B cell (primary cell): Measurements from ENCODE around the gene SEPTIN5. TPM values are rescaled to one million over a fixed set of nuclear protein-coding genes. Genes with fewer than 3 reads are reported as not detected.

Source experiments
- ATAC-seq: fragments of 200-7000 bp; cut with Tn5 transposase; one replicate; pipeline ENCODE4 v1.10.0; 2021; ENCODE audit warnings: low read depth, mild to moderate bottlenecking, moderate number of reproducible peaks, moderate library complexity
- CTCF ChIA-PET: fragments of 350-600 bp; sonication (Branson Sonifier 250); formaldehyde crosslinking; loops from one replicate; lab custom pipeline; 2021; ENCODE audit warnings: antibody characterized with exemption, inconsistent platforms; lab: Charles Lee
- POLR2A ChIA-PET: fragments of 350-600 bp; sonication (Branson Sonifier 250); formaldehyde crosslinking; loops from one replicate; lab custom pipeline; 2021; ENCODE audit warnings: antibody characterized with exemption; lab: Charles Lee
- DNase-seq: peaks from one replicate; pipeline ENCODE4 v3.0.0; 2013
- H2AFZ ChIP-seq: 2 replicates; pipeline ENCODE4 v1.6.1; 2012; ENCODE audit warnings: mild to moderate bottlenecking, low read depth, low read length; ENCODE audit not compliant: insufficient read depth, poor library complexity, severe bottlenecking
- H3K27ac ChIP-seq, 2 donors: 1 replicate in 1 of 2; 2 replicates in 1 of 2; pipeline ENCODE4 v1.5.1; 2012 to 2013; ENCODE audit warnings: low read length in 2 of 2, mild to moderate bottlenecking in 2 of 2, moderate library complexity in 1 of 2
- H3K27me3 ChIP-seq, 4 experiments: fragments of 200-600 bp in 1 of 4; sonication (generic) in 1 of 4; replicated peaks in 1 of 4; 1 replicate in 2 of 4; 2 replicates in 2 of 4; pipeline versions ENCODE4 v1.6.1 to v1.7.0; 2013 to 2016; ENCODE audit warnings: low read length in 3 of 4, mild to moderate bottlenecking in 2 of 4, mixed read lengths in 1 of 4, moderate library complexity in 1 of 4; ENCODE audit not compliant: insufficient read depth in 4 of 4, control insufficient read depth in 3 of 4; ENCODE audit errors: control extremely low read depth in 1 of 4
- H3K36me3 ChIP-seq, 2 experiments: replicated peaks in 1 of 2; 1 replicate in 1 of 2; 2 replicates in 1 of 2; pipeline versions ENCODE4 v1.6.1 to v1.7.1; 2013; ENCODE audit warnings: low read length in 1 of 2; ENCODE audit not compliant: insufficient read depth in 2 of 2, control insufficient read depth in 1 of 2; ENCODE audit errors: control extremely low read depth in 1 of 2, extremely low read depth in 1 of 2
- H3K4me1 ChIP-seq, 2 donors: fragments of 200-600 bp in 1 of 2; sonication (generic) in 1 of 2; 1 replicate in 1 of 2; 2 replicates in 1 of 2; pipeline versions ENCODE4 v1.5.1 to v1.6.1; 2013 to 2017; ENCODE audit warnings: low read length in 2 of 2; ENCODE audit not compliant: control insufficient read depth in 2 of 2, insufficient read depth in 2 of 2
- H3K4me2 ChIP-seq: replicated peaks from 2 replicates; pipeline ENCODE3; 2012; ENCODE audit warnings: mild to moderate bottlenecking, low read depth, low read length; ENCODE audit not compliant: poor library complexity, severe bottlenecking
- H3K4me3 ChIP-seq, 5 experiments: fragments of 200-600 bp in 1 of 5; sonication (generic) in 1 of 5; 1 replicate in 3 of 5; 2 replicates in 2 of 5; pipeline versions ENCODE4 v1.5.1 to v1.7.0; 2011 to 2016; ENCODE audit warnings: low read length in 4 of 5, mild to moderate bottlenecking in 4 of 5, low read depth in 2 of 5, control low read depth in 1 of 5, moderate library complexity in 1 of 5; ENCODE audit not compliant: insufficient read depth in 1 of 5; ENCODE audit errors: control extremely low read depth in 1 of 5, extremely low read depth in 1 of 5
- H3K79me2 ChIP-seq: fragments of 200-600 bp; sonication (generic); one replicate; pipeline ENCODE4 v1.6.0; 2016; ENCODE audit warnings: low read length; ENCODE audit not compliant: control insufficient read depth, insufficient read depth
- H3K9ac ChIP-seq: fragments of 200-600 bp; sonication (generic); 2 replicates; pipeline ENCODE4 v1.6.1; 2017; ENCODE audit warnings: mild to moderate bottlenecking, low read length, moderate library complexity
- H3K9me3 ChIP-seq, 3 donors: one replicate each; pipeline versions ENCODE4 v1.6.1 to v1.7.1; 2013; ENCODE audit warnings: low read length in 2 of 3; ENCODE audit not compliant: control insufficient read depth in 2 of 3, insufficient read depth in 1 of 3; ENCODE audit errors: control extremely low read depth in 1 of 3
- H4K20me1 ChIP-seq: 2 replicates; pipeline ENCODE4 v1.6.0; 2012; ENCODE audit warnings: mild to moderate bottlenecking, low read length; ENCODE audit not compliant: insufficient read depth, control insufficient read depth, poor library complexity, severe bottlenecking
- H3K27ac Mint-ChIP-seq: one replicate; pipeline ENCODE4 v1.8.0; 2021; ENCODE audit warnings: mixed read lengths
- H3K27me3 Mint-ChIP-seq: one replicate; pipeline ENCODE4 v1.8.0; 2021; ENCODE audit warnings: mixed read lengths
- H3K4me1 Mint-ChIP-seq: one replicate; pipeline ENCODE4 v1.8.0; 2021; ENCODE audit warnings: mixed read lengths
- H3K4me3 Mint-ChIP-seq: one replicate; pipeline ENCODE4 v1.8.0; 2021; ENCODE audit warnings: mixed read lengths
- H3K9me3 Mint-ChIP-seq: one replicate; pipeline ENCODE4 v1.8.0; 2022; ENCODE audit warnings: mixed read lengths; ENCODE audit not compliant: insufficient read depth
- CTCF ChIP-seq: fragments of 200-600 bp; IDR thresholded peaks from one replicate; pipeline ENCODE4 v1.8.0; 2022; ENCODE audit warnings: antibody characterized with exemption, mild to moderate bottlenecking
- EZH2 ChIP-seq: IDR thresholded peaks from 2 replicates; pipeline ENCODE4 v1.6.1; 2012; ENCODE audit warnings: borderline replicate concordance, low read depth, mild to moderate bottlenecking, moderate library complexity, low read length; ENCODE audit not compliant: insufficient read depth, poor library complexity, severe bottlenecking
- WGBS: methylation state at CpG from one replicate; pipeline ENCODE4 v1.1.5; 2013; ENCODE audit warnings: missing lambda C conversion rate; ENCODE audit not compliant: insufficient coverage; 5-methylcytosine and 5-hydroxymethylcytosine counted together
- intact Hi-C: fragments of 100-400 bp; cut with micrococcal nuclease; formaldehyde crosslinking; loops from one replicate; pipeline ENCODE4 v1.10.0; 2022
- polyA plus RNA-seq: library from polyadenylated mRNA; depleted of rRNA; stranded (reverse); fragments of >200 nt; gene quantifications from 2 replicates; pipeline ENCODE4 v1.2.3, GENCODE V29; 2012
- total RNA-seq, 2 donors: library from RNA; stranded (reverse); fragments of 120-200 nt in 1 of 2; gene quantifications; 1 replicate in 1 of 2; 2 replicates in 1 of 2; pipeline versions ENCODE4 v1.2.3 to v1.2.4, GENCODE V29; 2013 to 2022

Gene SEPTIN5
- total and polyA plus RNA-seq, 2 donors (not counting 1 experiment from before 2014, with no cell fraction given): 0.06 TPM; not detected in 1

GRCh38 chr22:19740586-19740985 lies 26.3 kb downstream of the SEPTIN5 start:
- Histone ChIP-seq H3K4me2 (no peak overlapping the region), H3K27ac (no peak overlapping the region), H3K79me2 (no peaks in the 10 kb centered on the region), H3K9me3 (no peaks in the 10 kb centered on the region), H3K4me3 (no peak overlapping the region), H4K20me1 (no peaks in the 10 kb centered on the region), H3K27me3 (no peaks in the 10 kb centered on the region), H3K4me1 (no peaks in the 10 kb centered on the region), H3K9ac (no peak overlapping the region), H3K36me3 (no peaks in the 10 kb centered on the region), H2AFZ (no peak overlapping the region)
- 85% methylated on average over 14 of the region's 15 CpGs for WGBS
- Mint-ChIP-seq H3K4me1 (no peaks in the 10 kb centered on the region), H3K9me3 (no peaks in the 10 kb centered on the region), H3K4me3 (no peak overlapping the region), H3K27me3 (no peaks in the 10 kb centered on the region), H3K27ac (no peak overlapping the region)
- no peak for TF ChIP-seq CTCF
- TF ChIP-seq EZH2: no peak
- DNase-seq (no peak), ATAC-seq (no peak)
- CTCF ChIA-PET: interaction anchor here (0.8 kb wide), 1 partner anchor 10 kb away, joined by 3 read pairs; no protein-coding TSS in a partner anchor
- POLR2A ChIA-PET: no interaction called here
- intact Hi-C loops: no loop called here

DNA sequence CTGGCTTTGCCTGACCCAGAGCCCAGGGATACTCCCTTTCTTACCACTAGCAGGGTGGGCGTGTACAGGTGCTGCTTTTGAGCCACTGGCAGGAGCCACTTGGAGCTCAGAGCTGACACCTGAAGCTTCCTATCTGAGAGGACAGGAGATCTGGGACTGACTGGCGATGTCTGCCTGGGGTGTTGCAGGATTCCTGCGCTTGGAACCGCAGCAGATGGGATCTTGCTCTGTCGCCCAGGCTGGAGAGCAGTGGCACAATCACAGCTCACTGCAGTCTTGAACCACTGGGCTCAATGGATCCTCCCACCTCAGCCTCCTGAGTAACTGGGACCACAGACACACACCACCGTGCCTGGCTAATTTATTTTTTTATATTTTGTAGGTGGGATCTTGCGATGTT lies 26.8 kb downstream of the SEPTIN5 start:
- Histone ChIP-seq H3K9ac (no peak overlapping the region), H3K4me1 (no peaks in the 10 kb centered on the region), H3K36me3 (no peaks in the 10 kb centered on the region), H3K79me2 (no peaks in the 10 kb centered on the region), H3K27ac (no peak overlapping the region), H2AFZ (no peak overlapping the region), H3K27me3 (no peaks in the 10 kb centered on the region), H3K4me3 (no peak overlapping the region), H3K4me2 (no peak overlapping the region), H3K9me3 (no peaks in the 10 kb centered on the region), H4K20me1 (no peaks in the 10 kb centered on the region)
- H3K27ac Mint-ChIP-seq: no peak overlapping the region
- ChIA-PET CTCF (interaction anchor here (0.8 to 1.4 kb wide), 2 partner anchors 10 to 11 kb away, joined by 3 read pairs; no protein-coding TSS in a partner anchor), POLR2A (no interaction called here)
- no peaks in the 10 kb centered on the region for H3K9me3 Mint-ChIP-seq
- TF ChIP-seq CTCF (no peak), EZH2 (no peak)
- 94% methylated on average over 5 of the region's 7 CpGs for WGBS
- ATAC-seq (no peak), DNase-seq (no peak)
- intact Hi-C loops: no loop called here
- H3K4me1 Mint-ChIP-seq: no peaks in the 10 kb centered on the region
- H3K27me3 Mint-ChIP-seq: no peaks in the 10 kb centered on the region
- H3K4me3 Mint-ChIP-seq: no peak overlapping the region
